HCT116 (cell line): Measurements from ENCODE around the gene MYLK. TPM values are rescaled to one million over a fixed set of nuclear protein-coding genes. Genes with fewer than 3 reads are reported as not detected.

ENCODE experiments used
- ATAC-seq: fragments of 200-7000 bp; cut with Tn5 transposase; 2 replicates; pipeline ENCODE4 v1.9.1; 2020; ENCODE audit warnings: mild to moderate bottlenecking, moderate library complexity
- BruUV-seq: library from RNA; stranded (reverse); fragments of 400-500 nt; replicated peaks from 2 replicates; lab custom pipeline; 2021; lab: Mats Ljungman, UMichigan
- CTCF ChIA-PET: fragments of 300-600 bp; sonication (Branson Sonifier 250); formaldehyde crosslinking; loops from one replicate; lab custom pipeline; 2021; ENCODE audit warnings: antibody characterized with exemption; lab: Charles Lee
- POLR2A ChIA-PET: fragments of 300-600, 350-600 bp; sonication (Branson Sonifier 250); formaldehyde crosslinking; loops from one replicate; lab custom pipeline; 2021; ENCODE audit warnings: antibody characterized with exemption; lab: Charles Lee
- RAD21 ChIA-PET, 2 experiments: fragments of 300-600 bp; sonication (Branson Sonifier 250); formaldehyde crosslinking; loops; one replicate each; lab custom pipeline; 2023; ENCODE audit warnings: low total read pairs in 2 of 2; ENCODE audit not compliant: uncharacterized antibody in 2 of 2, unreplicated experiment in 2 of 2, low non-redundant PET in 1 of 2; lab: Charles Lee
- DNase-seq: peaks from one replicate; pipeline ENCODE4 v3.0.0-alpha.2; 2010; ENCODE audit warnings: low read depth, low spot score
- H2AFZ ChIP-seq: fragments of 200-600 bp; shearing (Covaris generic), sonication (generic); 2 replicates; pipeline ENCODE4 v1.6.1; 2017; ENCODE audit warnings: low read depth, mixed run types, mixed read lengths, antibody characterized with exemption, low read length; ENCODE audit not compliant: poor library complexity, severe bottlenecking
- H3K27ac ChIP-seq: 2 replicates; pipeline ENCODE4 v1.5.1; 2012; ENCODE audit warnings: low read depth, low read length
- H3K27me3 ChIP-seq: fragments of 200-600 bp; sonication (generic); 2 replicates; pipeline ENCODE4 v1.6.1; 2016; ENCODE audit warnings: mixed run types, low read length, mixed read lengths; ENCODE audit not compliant: insufficient read depth
- H3K36me3 ChIP-seq, 2 experiments: fragments of 200-500 bp in 1 of 2; fragments of 200-600 bp in 1 of 2; sonication (Bioruptor generic) in 1 of 2; sonication (generic) in 1 of 2; 2 replicates each; pipeline versions ENCODE4 v1.5.1 to v1.6.1; 2014 to 2016; ENCODE audit warnings: low read length in 2 of 2, inconsistent platforms in 1 of 2, mixed read lengths in 1 of 2, mixed run types in 1 of 2; ENCODE audit not compliant: insufficient read depth in 2 of 2, control insufficient read depth in 1 of 2
- H3K4me1 ChIP-seq, 2 experiments: fragments of 200-600 bp in 1 of 2; sonication (generic) in 1 of 2; 2 replicates each; pipeline versions ENCODE4 v1.5.1 to v1.6.1; 2012 to 2017; ENCODE audit warnings: low read length in 2 of 2, inconsistent platforms in 1 of 2, mild to moderate bottlenecking in 1 of 2, mixed read lengths in 1 of 2, mixed run types in 1 of 2, moderate library complexity in 1 of 2; ENCODE audit not compliant: insufficient read depth in 2 of 2, control insufficient read depth in 1 of 2
- H3K4me2 ChIP-seq: fragments of 200-600 bp; sonication (generic); 2 replicates; pipeline ENCODE4 v1.6.1; 2017; ENCODE audit warnings: mixed run types, low read length, mixed read lengths
- H3K4me3 ChIP-seq, 2 experiments: fragments of 200-600 bp in 1 of 2; sonication (generic) in 1 of 2; replicated peaks in 1 of 2; 2 replicates each; pipeline ENCODE4 v1.5.1; 2011 to 2016; ENCODE audit warnings: low read length in 2 of 2, control low read depth in 1 of 2, low read depth in 1 of 2, mild to moderate bottlenecking in 1 of 2, mixed read lengths in 1 of 2, mixed run types in 1 of 2
- H3K79me2 ChIP-seq: fragments of 200-600 bp; sonication (generic); 2 replicates; pipeline ENCODE4 v1.6.1; 2017; ENCODE audit warnings: mild to moderate bottlenecking, mixed run types, low read length, moderate library complexity, mixed read lengths; ENCODE audit not compliant: insufficient read depth
- H3K9ac ChIP-seq: fragments of 200-600 bp; sonication (generic); 2 replicates; pipeline ENCODE4 v1.6.1; 2016; ENCODE audit warnings: low read length, mixed read lengths
- H3K9me2 ChIP-seq: fragments of 200-600 bp; sonication (generic), shearing (Covaris generic); 2 replicates; pipeline ENCODE4 v1.6.1; 2017; ENCODE audit warnings: mixed run types, mild to moderate bottlenecking, moderate library complexity; ENCODE audit not compliant: insufficient read depth
- H3K9me3 ChIP-seq, 2 experiments: fragments of 200-500 bp in 1 of 2; fragments of 200-600 bp in 1 of 2; sonication (Bioruptor generic) in 1 of 2; sonication (generic) in 1 of 2; 2 replicates each; pipeline ENCODE4 v1.6.1; 2014 to 2017; ENCODE audit warnings: low read length in 2 of 2, mixed read lengths in 2 of 2, inconsistent platforms in 1 of 2, low read depth in 1 of 2, mild to moderate bottlenecking in 1 of 2, mixed run types in 1 of 2, moderate library complexity in 1 of 2; ENCODE audit not compliant: control insufficient read depth in 1 of 2, insufficient read depth in 1 of 2
- H4K20me1 ChIP-seq: fragments of 200-600 bp; sonication (generic), shearing (Covaris generic); 2 replicates; pipeline ENCODE4 v1.6.1; 2017; ENCODE audit warnings: mixed run types, mild to moderate bottlenecking, moderate library complexity; ENCODE audit not compliant: insufficient read depth
- CBX3 ChIP-seq: IDR thresholded peaks from 2 replicates; pipeline ENCODE4 v1.6.1; 2012; ENCODE audit warnings: low read depth
- EGR1 ChIP-seq: IDR thresholded peaks from 2 replicates; pipeline ENCODE4 v1.6.1; 2012; ENCODE audit warnings: low read depth
- ELF1 ChIP-seq: IDR thresholded peaks from 2 replicates; pipeline ENCODE4 v1.6.1; 2012; ENCODE audit warnings: low read depth, borderline replicate concordance
- EZH2 ChIP-seq: fragments of 200-600 bp; sonication (generic); IDR thresholded peaks from 2 replicates; pipeline ENCODE4 v1.6.1; 2017; ENCODE audit warnings: antibody characterized with exemption, mixed run types
- EZH2phosphoT487 ChIP-seq: fragments of 200-600 bp; IDR thresholded peaks from 2 replicates; pipeline ENCODE4 v1.6.1; 2018; ENCODE audit warnings: antibody characterized with exemption, borderline replicate concordance
- SIN3A ChIP-seq: IDR thresholded peaks from 2 replicates; pipeline ENCODE4 v1.6.1; 2012; ENCODE audit warnings: low read depth
- SP1 ChIP-seq: IDR thresholded peaks from 2 replicates; pipeline ENCODE4 v1.6.1; 2012; ENCODE audit warnings: low read depth
- YY1 ChIP-seq: IDR thresholded peaks from 2 replicates; pipeline ENCODE4 v1.6.1; 2011; ENCODE audit warnings: low read length, low read depth, moderate library complexity, mild to moderate bottlenecking; ENCODE audit not compliant: insufficient replicate concordance; ENCODE audit errors: extremely low read depth
- ZFX ChIP-seq: fragments of 450-650 bp; IDR thresholded peaks from 2 replicates; pipeline ENCODE4 v1.6.1; 2017
- intact Hi-C: fragments of 100-400 bp; cut with micrococcal nuclease; formaldehyde crosslinking; loops from 2 replicates; pipeline ENCODE4 v1.10.0; 2022
- total RNA-seq: library from RNA; stranded (reverse); gene quantifications from one replicate; pipeline ENCODE4 v1.2.1, GENCODE V29; 2021; ENCODE audit not compliant: unreplicated experiment
- TF ChIP-seq, protein P1 (sequence below): IDR thresholded peaks from 2 replicates; pipeline ENCODE4 v1.6.1; 2012; ENCODE audit warnings: low read depth

The MYLK gene
- total RNA-seq, 1 experiment from 2014 or later: 3.8 TPM

DNA sequence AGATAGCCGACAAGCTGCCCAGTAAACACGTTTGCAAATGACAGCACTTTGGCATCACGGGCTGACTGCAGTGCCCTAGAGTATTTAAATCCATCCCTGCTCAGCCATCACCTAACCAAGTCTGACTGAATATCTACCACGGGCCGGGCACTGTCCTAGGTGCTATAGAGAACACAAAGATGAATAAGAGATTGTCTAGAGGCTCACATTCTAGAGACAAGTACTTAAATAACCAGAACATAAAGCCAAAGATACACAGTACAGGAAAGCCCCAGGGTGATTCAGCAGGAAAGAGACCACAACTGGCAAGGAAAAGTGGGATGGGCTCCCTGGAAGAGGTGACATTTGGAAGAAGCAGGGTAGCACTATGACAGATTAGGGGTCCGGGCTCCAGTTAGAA, 103.5 kb downstream of the MYLK start:
- Histone ChIP-seq H3K4me2 (no peak overlapping the region), H3K4me1 (no peaks in the 10 kb centered on the region), H2AFZ (no peak overlapping the region), H3K27me3 (no peaks in the 10 kb centered on the region), H3K27ac (no peak overlapping the region), H3K9me3 (no peaks in the 10 kb centered on the region), H3K9ac (no peak overlapping the region), H3K36me3 (no peaks in the 10 kb centered on the region), H3K79me2 (no peaks in the 10 kb centered on the region), H4K20me1 (no peaks in the 10 kb centered on the region), H3K9me2 (no peaks in the 10 kb centered on the region), H3K4me3 (no peak overlapping the region)
- TF ChIP-seq ELF1 (no peak), EZH2 (no peak), EZH2phosphoT487 (no peak), SIN3A (no peak), EGR1 (no peak), CBX3 (no peak), YY1 (no peak), SP1 (no peak), ZFX (no peak)
- TF ChIP-seq, protein P1, sequence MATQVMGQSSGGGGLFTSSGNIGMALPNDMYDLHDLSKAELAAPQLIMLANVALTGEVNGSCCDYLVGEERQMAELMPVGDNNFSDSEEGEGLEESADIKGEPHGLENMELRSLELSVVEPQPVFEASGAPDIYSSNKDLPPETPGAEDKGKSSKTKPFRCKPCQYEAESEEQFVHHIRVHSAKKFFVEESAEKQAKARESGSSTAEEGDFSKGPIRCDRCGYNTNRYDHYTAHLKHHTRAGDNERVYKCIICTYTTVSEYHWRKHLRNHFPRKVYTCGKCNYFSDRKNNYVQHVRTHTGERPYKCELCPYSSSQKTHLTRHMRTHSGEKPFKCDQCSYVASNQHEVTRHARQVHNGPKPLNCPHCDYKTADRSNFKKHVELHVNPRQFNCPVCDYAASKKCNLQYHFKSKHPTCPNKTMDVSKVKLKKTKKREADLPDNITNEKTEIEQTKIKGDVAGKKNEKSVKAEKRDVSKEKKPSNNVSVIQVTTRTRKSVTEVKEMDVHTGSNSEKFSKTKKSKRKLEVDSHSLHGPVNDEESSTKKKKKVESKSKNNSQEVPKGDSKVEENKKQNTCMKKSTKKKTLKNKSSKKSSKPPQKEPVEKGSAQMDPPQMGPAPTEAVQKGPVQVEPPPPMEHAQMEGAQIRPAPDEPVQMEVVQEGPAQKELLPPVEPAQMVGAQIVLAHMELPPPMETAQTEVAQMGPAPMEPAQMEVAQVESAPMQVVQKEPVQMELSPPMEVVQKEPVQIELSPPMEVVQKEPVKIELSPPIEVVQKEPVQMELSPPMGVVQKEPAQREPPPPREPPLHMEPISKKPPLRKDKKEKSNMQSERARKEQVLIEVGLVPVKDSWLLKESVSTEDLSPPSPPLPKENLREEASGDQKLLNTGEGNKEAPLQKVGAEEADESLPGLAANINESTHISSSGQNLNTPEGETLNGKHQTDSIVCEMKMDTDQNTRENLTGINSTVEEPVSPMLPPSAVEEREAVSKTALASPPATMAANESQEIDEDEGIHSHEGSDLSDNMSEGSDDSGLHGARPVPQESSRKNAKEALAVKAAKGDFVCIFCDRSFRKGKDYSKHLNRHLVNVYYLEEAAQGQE: no peak
- no peak for DNase-seq
- no TSS peak for BruUV-seq
- ATAC-seq: no peak
- POLR2A ChIA-PET: no interaction called here
- intact Hi-C loops: no loop called here
- CTCF ChIA-PET: no interaction called here
- RAD21 ChIA-PET: no interaction called here
